Neural cell (in vitro differentiated cells): ENCODE results near the gene ABCC5.

ENCODE experiments used
- EP300 ChIP-seq: fragments of 450-650 bp; conservative IDR thresholded peaks from 2 replicates; pipeline ENCODE4 v1.6.1; 2014; ENCODE audit warnings: antibody characterized with exemption, mild to moderate bottlenecking, moderate library complexity; ENCODE audit not compliant: poor library complexity, severe bottlenecking
- SMC3 ChIP-seq: fragments of 450-650 bp; conservative IDR thresholded peaks from 2 replicates; pipeline ENCODE4 v1.6.1; 2014; ENCODE audit warnings: antibody characterized with exemption, mild to moderate bottlenecking, moderate library complexity; ENCODE audit not compliant: poor library complexity
- TF ChIP-seq, protein P1 (sequence below): fragments of 450-650 bp; IDR thresholded peaks from 2 replicates; pipeline ENCODE4 v1.5.1; 2014; ENCODE audit warnings: antibody characterized with exemption, mild to moderate bottlenecking, moderate library complexity; ENCODE audit not compliant: poor library complexity, severe bottlenecking
- TF ChIP-seq, protein P2 (sequence below): IDR thresholded peaks from 2 replicates; pipeline ENCODE4 v1.6.1; 2012; ENCODE audit warnings: borderline replicate concordance

- TF ChIP-seq, protein P1, sequence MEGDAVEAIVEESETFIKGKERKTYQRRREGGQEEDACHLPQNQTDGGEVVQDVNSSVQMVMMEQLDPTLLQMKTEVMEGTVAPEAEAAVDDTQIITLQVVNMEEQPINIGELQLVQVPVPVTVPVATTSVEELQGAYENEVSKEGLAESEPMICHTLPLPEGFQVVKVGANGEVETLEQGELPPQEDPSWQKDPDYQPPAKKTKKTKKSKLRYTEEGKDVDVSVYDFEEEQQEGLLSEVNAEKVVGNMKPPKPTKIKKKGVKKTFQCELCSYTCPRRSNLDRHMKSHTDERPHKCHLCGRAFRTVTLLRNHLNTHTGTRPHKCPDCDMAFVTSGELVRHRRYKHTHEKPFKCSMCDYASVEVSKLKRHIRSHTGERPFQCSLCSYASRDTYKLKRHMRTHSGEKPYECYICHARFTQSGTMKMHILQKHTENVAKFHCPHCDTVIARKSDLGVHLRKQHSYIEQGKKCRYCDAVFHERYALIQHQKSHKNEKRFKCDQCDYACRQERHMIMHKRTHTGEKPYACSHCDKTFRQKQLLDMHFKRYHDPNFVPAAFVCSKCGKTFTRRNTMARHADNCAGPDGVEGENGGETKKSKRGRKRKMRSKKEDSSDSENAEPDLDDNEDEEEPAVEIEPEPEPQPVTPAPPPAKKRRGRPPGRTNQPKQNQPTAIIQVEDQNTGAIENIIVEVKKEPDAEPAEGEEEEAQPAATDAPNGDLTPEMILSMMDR = peak; percentile 99
- TF ChIP-seq, protein P2, sequence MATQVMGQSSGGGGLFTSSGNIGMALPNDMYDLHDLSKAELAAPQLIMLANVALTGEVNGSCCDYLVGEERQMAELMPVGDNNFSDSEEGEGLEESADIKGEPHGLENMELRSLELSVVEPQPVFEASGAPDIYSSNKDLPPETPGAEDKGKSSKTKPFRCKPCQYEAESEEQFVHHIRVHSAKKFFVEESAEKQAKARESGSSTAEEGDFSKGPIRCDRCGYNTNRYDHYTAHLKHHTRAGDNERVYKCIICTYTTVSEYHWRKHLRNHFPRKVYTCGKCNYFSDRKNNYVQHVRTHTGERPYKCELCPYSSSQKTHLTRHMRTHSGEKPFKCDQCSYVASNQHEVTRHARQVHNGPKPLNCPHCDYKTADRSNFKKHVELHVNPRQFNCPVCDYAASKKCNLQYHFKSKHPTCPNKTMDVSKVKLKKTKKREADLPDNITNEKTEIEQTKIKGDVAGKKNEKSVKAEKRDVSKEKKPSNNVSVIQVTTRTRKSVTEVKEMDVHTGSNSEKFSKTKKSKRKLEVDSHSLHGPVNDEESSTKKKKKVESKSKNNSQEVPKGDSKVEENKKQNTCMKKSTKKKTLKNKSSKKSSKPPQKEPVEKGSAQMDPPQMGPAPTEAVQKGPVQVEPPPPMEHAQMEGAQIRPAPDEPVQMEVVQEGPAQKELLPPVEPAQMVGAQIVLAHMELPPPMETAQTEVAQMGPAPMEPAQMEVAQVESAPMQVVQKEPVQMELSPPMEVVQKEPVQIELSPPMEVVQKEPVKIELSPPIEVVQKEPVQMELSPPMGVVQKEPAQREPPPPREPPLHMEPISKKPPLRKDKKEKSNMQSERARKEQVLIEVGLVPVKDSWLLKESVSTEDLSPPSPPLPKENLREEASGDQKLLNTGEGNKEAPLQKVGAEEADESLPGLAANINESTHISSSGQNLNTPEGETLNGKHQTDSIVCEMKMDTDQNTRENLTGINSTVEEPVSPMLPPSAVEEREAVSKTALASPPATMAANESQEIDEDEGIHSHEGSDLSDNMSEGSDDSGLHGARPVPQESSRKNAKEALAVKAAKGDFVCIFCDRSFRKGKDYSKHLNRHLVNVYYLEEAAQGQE = peak; percentile 78
- peak; percentile 81 for TF ChIP-seq SMC3
- TF ChIP-seq EP300 = peak; percentile 36
These were observed 133.0 kb downstream of the ABCC5 start, which contains the start of gene PARL for GRCh38 chr3:183884427-183885296.
